NCI-H2227 (cell line): ENCODE results near the gene IRF2BPL.

Experiments used
- DNase-seq: peaks from one replicate; lab custom pipeline; 2025; ENCODE audit not compliant: unreplicated experiment; lab: John Stamatoyannopoulos, UW

Gene IRF2BPL

GRCh38 chr14:77028384-77029231 is at the start of gene IRF2BPL:
Gene IRF2BPL, minus strand, starts transcription at chr14:77028708. Its CDS starts 916 bp downstream, at chr14:77027792.
- peak; percentile 98 for DNase-seq

GRCh38 chr14:77077040-77077439 is 48.5 kb upstream of the IRF2BPL start:
- no peak for DNase-seq

GRCh38 chr14:77076113-77076631 is 47.7 kb upstream of the IRF2BPL start:
- peak; percentile 55 for DNase-seq

- DNase-seq = no peak
These were observed 46.5 kb upstream of the IRF2BPL start for GRCh38 chr14:77074969-77075368.

- DNase-seq = no peak
These were observed 43.5 kb upstream of the IRF2BPL start for GRCh38 chr14:77071938-77072388.

- DNase-seq = no peak
These were observed 41.0 kb upstream of the IRF2BPL start for GRCh38 chr14:77069551-77069950.

GRCh38 chr14:77068517-77069200 is 40.2 kb upstream of the IRF2BPL start:
- DNase-seq = no peak

GRCh38 chr14:77067632-77068516 is 39.4 kb upstream of the IRF2BPL start:
- peak; percentile 83 for DNase-seq

- no peak for DNase-seq
These were observed 38.2 kb upstream of the IRF2BPL start for GRCh38 chr14:77066578-77067172.

- no peak for DNase-seq
These were observed 37.5 kb upstream of the IRF2BPL start for GRCh38 chr14:77065851-77066577.

- DNase-seq = no peak
These were observed 36.1 kb upstream of the IRF2BPL start for GRCh38 chr14:77064521-77065178.

GRCh38 chr14:77063571-77064171 is 35.2 kb upstream of the IRF2BPL start:
- DNase-seq = no peak

GRCh38 chr14:77062261-77062660 is 33.8 kb upstream of the IRF2BPL start:
- no peak for DNase-seq

- no peak for DNase-seq
These were observed 33.2 kb upstream of the IRF2BPL start for GRCh38 chr14:77061630-77062257.

GRCh38 chr14:77059276-77059915 is 30.9 kb upstream of the IRF2BPL start:
- DNase-seq = peak; percentile 72

GRCh38 chr14:77058785-77059184 is 30.3 kb upstream of the IRF2BPL start:
- no peak for DNase-seq

- peak; percentile 24 for DNase-seq
These were observed 29.6 kb upstream of the IRF2BPL start for GRCh38 chr14:77058117-77058516.

- DNase-seq = no peak
These were observed 27.5 kb upstream of the IRF2BPL start for GRCh38 chr14:77055981-77056380.
